HG03342 (cell line): Measurements from ENCODE around the gene CASTOR1.

Source experiments
- ATAC-seq: cut with Tn5 transposase; IDR thresholded peaks from one replicate; pipeline ENCODE4 v1.9.1; 2021; ENCODE audit warnings: mild to moderate bottlenecking, moderate library complexity; ENCODE audit not compliant: unreplicated experiment

CASTOR1 gene

DNA sequence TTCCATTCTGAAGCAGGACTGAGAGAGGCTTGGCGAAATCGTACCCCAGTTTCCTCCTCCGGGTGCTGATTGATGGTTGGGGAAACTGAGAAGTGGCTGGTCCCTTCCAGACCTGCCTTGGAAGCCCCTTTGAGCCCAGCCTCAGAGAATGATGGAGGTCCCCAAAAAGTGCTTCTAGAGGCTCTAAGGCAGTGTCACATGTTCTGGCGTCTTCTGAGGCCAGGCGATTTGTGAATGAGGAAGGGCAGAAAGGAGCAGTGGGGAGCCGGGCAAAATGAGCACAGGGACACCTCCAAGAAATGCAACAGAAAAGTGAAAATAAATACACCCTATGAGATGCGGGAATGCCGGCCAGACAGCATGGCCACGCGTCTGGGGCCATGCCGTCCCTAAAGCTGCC is 41.7 kb downstream of the CASTOR1 start:
- ATAC-seq = no peak

DNA sequence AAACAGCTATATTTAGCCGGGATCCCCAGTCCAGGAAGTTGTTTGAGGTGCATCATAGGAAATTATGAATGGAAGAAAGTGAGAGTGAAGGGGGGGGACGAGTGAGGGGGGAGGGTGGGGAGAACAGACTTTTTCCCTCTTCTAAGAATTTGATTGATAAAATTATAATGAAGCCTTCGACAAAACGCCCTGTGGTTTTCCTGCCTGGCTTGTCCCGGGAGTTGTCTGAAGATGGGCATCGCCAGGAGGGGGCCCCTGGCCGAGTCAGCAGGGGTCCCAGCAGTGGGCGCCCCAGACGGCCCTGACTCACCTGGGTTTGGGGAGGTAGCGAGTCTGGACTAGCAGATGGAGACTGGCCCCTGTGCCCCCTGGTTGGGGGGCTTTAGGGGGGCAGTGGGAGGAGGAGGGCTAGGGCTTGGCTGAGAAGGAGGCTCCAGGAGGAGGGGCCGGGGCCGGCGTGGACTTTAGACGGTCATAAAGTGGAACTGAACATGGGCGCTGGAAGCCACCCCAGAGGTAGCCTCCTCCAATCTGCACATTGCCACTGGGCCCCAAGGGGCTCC is 42.4 kb downstream of the CASTOR1 start:
- ATAC-seq = no peak

DNA sequence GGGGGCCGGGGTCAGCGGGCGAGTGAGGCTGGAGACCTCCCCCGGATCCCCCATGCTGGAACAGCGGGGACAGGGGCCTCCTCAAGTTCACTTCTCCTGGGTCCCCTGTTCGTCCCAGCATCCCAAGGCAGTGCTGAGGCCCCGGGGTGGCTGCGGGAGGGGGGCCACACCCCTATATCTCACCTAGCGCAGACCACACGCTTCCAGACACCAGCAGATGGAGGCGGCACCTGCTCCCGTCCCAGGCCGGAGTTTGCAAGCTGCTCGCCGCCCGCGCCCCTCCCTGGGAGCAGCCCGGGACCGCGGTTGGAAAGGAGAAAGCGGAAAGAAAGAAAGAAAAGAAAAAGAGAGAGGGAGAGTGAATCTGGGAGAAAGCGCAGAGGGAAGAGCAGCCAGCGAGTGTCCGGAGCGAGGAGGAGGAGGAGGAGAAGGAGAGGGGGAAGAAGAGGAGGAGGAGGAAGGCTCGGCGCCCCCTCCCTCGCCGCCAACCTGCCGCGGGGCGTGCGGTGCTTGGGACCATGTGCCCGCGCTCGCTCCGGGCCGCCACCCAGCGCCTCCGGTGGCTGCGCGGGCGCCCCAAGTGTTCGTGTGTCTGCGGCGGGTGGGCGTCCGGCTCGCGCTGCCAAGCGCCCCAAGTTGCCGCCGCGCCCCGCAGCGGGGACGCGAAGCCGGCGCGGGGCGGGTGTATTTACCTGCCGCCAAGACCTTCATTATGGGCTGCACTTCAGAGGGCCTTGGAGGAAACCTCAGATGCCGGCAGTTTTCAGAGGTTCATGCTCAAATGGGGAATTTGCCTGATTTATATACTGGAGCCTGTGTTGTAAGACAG is 43.1 kb downstream of the CASTOR1 start, which contains the start of gene LIF:
TSS of gene LIF (minus strand) at position 775 of the 829 bp plus-strand sequence. CDS start at position 711, 64 bp downstream.
- ATAC-seq = no peak

DNA sequence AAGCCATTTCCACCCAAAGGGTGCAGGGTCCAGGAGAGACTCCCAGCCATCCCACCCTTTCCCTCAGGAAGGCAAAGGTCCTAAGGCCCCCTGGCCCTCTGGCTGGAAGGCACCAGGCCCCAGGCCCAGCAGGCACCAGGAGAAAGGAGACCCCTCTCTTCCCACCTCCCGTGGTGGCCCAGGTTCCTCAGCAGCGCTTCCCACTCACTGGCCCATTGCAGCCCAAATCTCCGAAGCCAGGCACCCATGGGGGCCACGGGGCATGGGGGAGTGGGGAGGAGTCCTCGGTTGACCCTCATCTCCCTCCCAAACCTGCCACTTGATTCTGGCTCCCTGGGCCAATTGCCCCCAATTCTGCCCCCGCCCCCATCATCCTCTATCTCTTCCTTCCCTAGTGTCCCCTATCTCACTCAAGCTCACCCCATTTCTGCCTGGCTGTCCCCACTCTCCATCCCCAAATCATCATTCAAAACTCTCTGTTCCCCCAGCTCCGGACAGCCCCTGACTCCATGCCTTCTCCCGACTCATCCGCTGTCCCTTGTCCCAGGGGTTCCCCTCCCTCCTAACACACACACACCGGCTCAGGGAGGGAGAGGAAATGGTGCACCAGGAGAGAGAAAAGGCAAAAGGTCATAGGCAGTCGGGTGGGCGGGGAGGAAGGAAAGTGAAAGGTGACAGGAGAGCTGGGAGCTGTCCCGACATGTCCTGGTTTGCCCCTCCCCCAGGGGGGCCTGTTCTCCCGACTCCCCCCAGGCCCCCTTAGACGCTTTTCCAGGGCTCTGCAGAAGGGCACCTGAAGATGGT is 43.9 kb downstream of the CASTOR1 start:
- ATAC-seq = no peak

DNA sequence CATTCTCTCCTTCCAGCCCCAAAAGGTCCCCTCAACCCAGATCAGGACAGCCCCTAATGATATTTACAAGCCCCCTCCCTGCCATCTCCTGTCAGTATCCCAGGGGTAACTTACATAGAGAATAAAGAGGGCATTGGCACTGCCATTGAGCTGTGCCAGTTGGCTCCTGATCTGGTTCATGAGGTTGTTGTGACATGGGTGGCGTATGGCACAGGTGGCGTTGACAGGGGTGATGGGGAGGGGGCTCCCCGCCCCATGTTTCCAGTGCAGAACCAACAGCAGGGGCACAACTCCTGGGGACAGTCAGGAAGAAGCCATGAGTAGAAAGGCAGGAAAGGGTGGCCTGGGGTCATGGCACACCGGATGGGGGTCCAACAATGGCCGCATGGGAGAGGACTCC is 44.7 kb downstream of the CASTOR1 start:
- ATAC-seq = no peak

DNA sequence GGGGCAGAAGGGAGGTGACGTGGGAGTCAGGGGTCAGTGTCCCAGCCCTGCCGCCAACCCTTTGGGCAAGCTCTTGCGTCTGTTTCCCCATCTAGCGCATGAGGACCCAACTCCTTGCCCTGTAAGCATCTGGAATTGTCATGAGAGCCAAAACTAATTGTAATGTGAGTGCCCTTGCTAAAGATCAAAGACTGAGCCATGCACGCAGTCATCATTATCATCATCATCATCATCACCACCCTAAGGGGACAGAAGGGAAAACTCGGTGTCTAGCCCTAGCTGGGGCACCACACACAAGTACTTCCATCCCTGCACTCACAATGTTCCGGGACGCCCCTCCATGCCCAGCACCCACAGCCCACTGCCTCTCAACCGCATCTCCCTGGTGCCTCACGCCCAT is 45.2 kb downstream of the CASTOR1 start:
- no peak for ATAC-seq

DNA sequence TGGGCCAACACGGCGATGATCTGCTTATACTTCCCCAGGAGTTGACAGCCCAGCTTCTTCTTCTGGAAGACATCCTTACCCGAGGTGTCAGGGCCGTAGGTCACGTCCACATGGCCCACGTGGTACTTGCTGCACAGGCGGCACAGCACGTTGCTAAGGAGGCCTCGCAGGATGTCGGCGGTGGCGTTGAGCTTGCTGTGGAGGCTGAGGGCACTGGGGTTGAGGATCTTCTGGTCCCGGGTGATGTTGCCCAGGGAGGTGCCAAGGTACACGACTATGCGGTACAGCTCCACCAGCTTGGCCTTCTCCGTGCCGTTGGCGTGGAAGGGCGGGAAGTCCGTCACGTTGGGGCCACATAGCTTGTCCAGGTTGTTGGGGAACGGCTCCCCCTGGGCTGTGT is 45.6 kb downstream of the CASTOR1 start:
- no peak for ATAC-seq

DNA sequence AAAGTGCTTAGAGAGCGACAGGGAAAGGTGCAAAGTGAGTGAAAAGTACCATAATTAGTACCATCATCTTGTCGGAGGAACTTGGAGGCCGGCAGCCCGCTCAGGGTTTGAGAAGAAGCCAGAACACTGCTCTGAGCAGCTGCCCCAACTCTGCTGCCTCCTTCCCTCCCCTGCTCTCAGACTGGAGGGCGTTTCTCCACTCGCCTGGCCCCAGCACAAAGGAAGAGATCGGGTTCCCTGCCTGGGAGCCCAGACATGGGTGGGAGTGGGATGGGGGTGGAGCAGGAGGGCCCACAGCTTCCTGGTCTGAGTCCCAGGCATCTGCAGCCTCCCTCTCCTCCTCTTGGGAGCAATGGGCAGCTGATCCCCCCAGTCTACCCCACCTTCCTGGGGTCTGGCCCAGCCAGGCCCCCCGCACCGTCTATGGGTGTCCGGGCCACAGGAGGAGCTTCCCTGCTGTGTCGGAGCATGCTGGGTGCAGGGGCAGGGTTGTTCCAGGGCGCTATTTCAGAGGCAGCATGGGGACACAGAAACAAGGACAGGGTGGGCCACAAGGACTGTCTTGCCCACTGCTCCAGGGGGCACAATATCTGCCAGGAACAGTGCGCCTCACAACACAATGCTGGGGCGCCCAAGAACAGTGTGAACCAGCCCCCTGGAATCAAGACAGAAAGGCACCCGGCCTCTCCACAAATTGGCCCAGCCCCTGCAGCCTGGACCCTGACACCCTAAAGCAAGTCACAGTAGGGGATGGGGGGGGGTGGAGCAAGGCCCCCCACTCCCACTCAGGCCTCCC is 47.5 kb downstream of the CASTOR1 start:
- no peak for ATAC-seq

DNA sequence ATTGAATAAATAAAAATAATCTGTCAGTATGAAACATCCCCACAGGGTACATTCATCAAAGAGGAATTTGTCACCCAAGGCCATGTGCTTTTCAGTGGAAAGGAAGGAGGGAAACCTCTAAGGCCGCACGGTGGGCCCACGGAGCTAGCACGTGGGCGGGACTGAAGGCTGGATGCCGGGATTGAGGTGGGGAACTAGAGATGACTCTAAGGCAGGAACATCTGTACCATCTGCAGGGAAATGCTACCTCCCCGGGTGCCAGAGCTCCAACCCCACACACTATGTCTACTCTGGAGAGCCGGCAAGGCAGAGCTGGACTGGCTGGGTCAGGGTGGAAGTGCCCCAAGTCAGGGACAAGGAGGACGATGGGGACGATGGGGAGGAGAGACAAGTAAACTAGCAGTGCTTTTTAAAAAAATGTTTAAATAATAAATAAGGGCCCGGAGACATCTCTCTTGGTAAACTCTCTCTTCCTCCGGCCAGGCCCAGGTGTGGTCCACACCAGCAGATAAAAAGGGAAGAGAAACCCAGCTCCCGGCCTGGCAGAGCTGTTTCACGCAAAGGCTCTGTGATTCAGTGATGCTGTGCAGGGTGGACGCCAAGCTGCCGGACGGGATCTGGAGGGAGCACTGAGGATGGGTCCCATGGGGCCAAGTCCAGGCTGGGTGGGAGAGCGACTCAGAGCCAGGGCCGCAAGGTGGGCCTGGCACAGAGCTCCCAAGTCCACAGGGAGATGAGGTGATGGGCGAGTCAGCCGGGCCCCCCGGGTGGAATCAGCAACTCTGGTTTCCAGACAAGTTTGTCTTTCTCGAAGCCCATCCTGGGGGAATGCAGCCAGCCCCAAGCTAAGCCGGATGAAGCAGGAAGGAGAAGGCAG is 48.5 kb downstream of the CASTOR1 start:
- no peak for ATAC-seq

DNA sequence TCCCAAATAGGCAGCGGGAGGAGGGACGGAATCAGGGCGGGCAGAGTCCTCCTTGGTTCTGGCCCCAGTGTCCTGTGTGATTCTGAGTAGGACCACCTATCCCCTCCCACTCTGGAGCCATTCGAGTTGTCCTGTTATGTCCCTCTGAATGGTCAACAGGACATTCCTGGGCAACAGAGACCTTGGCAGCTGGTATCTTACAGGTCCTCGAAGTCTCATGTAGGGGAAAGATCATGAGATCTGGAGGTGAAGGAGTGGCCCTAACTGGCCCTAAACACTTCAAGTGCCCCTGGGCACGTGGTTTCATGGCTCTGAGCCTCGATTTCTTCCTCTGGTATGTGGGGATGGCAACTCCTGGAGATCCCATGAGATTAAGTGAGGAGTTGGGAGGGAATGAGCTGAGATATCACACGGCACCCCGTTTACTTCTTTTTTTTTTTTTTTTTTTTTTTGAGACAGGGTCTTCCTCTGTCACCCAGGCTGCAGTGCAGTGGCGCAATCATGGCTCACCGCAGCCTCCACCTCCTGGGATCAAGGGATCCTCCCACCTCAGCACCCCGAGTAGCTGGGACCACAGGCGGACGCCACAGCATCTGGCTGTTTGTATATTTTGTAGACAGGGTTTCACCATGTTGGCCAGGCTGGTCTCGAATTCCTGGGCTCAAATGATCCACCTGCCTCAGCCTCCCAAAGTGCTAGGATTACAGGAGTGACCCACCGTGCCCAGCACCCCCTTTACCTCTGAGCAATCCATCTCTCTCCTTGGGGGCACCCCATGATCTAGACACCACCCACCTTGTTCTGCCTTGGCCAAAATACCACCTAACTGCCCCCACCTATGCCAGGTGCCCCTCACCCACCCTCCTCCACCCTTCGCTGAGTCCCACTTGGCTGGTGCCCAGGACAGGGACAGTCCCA is 49.6 kb downstream of the CASTOR1 start:
- ATAC-seq = no peak

DNA sequence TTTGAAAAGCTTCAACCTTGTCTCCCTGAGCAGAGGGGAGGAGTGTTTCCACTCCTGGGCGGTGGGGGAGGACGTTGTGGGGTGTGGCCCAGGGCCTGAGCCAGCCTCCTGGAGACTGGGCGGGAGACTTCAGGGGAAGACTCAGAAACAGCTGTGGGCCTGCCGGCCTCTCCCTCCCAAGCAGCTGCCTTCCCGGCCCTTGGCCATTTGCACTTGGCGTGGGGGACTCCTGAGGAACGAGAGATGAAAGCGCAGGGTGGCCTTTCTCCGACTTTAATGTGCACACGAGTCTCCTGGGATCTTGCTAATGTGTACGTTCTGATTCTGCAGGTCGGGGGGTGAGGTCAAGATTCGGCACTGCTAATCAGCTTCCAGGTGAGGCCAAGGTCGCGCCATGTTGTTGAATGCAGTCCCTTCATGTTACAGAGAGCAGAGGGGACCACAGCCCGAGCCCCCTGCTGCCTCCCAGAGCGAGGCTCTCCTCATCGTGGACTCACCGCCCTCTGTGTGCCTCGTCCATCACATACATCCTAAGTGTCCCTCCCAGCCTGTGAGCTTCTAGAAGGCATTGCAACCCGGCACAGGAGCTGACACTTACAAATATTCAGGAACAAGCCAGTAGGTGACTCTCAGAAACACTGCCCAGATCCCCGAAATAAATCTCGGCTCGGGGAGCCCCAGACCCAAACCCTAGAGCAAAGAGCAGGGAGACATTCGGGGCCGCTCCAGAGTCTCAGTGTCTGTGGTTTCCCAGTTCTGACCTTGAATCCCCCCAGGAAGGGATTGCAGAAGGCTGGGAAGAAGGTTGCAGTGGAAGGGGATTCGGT is 50.4 kb downstream of the CASTOR1 start:
- ATAC-seq = no peak

DNA sequence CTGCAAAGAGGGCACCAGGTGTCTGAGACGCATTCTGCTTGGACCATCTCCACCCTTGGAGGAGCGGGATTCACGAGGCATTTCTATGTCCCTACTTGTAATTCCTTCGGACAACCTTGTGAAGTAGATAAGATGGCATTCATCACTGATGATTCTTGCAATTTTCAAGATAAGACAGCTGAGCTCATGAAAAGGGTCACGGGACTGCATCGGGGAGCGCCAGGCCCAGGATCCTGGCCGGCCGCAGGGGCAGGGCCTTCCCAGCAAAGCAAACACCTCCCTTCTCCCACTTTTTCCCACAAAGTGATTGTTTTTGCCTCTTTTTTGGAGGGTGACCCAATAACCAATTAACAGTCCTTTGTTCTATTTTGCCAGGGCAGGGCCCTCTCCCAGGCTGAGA is 51.2 kb downstream of the CASTOR1 start:
- no peak for ATAC-seq

DNA sequence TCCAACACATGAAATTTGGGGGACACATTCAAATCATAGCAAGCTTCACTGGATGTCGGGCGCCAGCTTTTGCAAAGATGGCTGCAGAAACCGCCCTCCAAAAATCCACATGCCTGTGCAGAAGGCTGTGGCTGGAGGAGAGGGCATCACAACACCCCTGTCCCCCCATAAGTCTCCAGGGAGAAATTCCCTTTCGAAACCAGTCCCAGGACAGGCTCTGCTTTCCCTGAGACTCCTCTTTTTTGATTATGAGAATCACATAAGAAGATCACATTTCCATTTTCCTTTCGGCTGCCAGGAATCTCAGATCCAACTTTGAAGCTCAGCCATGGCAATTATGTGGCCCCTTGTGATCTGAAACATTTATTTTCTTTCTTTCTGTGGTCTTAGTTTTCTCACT is 52.4 kb downstream of the CASTOR1 start:
- no peak for ATAC-seq

DNA sequence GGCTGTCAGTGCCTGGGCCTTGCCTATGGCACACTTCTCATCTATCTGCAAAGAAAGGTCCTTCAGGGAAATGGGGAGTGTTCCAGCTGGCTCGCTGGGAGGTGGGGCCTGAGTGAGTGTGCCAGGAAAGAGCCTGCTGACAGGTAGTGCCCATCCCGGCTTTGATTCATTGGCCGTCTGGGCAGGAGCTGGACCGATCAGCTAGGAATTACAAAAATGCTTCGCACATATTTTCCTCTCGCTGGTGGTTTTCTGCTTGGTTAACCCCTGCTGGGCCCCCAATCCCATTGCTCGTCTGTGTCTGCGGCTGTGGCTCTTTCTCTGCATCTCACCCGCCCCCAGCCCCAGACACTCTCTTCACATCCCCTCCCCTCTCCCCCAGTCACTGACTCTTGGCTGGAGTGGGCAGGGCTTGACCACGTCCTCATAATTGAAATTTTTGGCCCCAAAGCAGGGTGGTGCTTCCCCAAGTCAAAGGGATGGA is 53.6 kb downstream of the CASTOR1 start:
- no peak for ATAC-seq
